ENCODE data around the gene SLC7A6OS.

GRCh38 chr16:68350813-68351350 is 40.1 kb upstream of the SLC7A6OS start:
- TF ChIP-seq CTCF (conservative IDR thresholded peaks at IDR 0.05; ENCODE audit: low read length) (no peak), EZH2phosphoT487 (IDR thresholded peaks at IDR 0.05; ENCODE audit: borderline replicate concordance, low read depth, low read length) (no peak)

All from OCI-LY7 (cell line).